HG02642 (cell line): ENCODE data around the gene ZNF185.
A peak's percentile ranks its signal among the peaks of the same experiment; 100 is the strongest.

Source experiments
- ATAC-seq: cut with Tn5 transposase; IDR thresholded peaks from one replicate; pipeline ENCODE4 v1.9.1; 2021; ENCODE audit warnings: mild to moderate bottlenecking; ENCODE audit not compliant: unreplicated experiment, poor library complexity

Gene ZNF185

GRCh38 chrX:152913910-152914309 lies 16.0 kb downstream of the ZNF185 start:
- no peak for ATAC-seq

- ATAC-seq = peak; percentile 80
Measured at GRCh38 chrX:152915541-152916241, 17.8 kb downstream of the ZNF185 start.

GRCh38 chrX:152917656-152918579 lies 20.1 kb downstream of the ZNF185 start:
- ATAC-seq = no peak

- ATAC-seq = no peak
Measured at GRCh38 chrX:152918707-152919106, 20.8 kb downstream of the ZNF185 start.

GRCh38 chrX:152923599-152923998 lies 25.7 kb downstream of the ZNF185 start:
- no peak for ATAC-seq

GRCh38 chrX:152925835-152926234 lies 28.0 kb downstream of the ZNF185 start:
- ATAC-seq = no peak

GRCh38 chrX:152926279-152926678 lies 28.4 kb downstream of the ZNF185 start:
- peak; percentile 68 for ATAC-seq

GRCh38 chrX:152926923-152927322 lies 29.1 kb downstream of the ZNF185 start:
- ATAC-seq = no peak

GRCh38 chrX:152927858-152928760 lies 30.2 kb downstream of the ZNF185 start:
- no peak for ATAC-seq

- no peak for ATAC-seq
Measured at GRCh38 chrX:152928761-152929400, 31.0 kb downstream of the ZNF185 start.

- no peak for ATAC-seq
Measured at GRCh38 chrX:152929898-152930297, 32.0 kb downstream of the ZNF185 start.

- ATAC-seq = no peak
Measured at GRCh38 chrX:152930516-152930915, 32.6 kb downstream of the ZNF185 start.

GRCh38 chrX:152932144-152932543 lies 34.3 kb downstream of the ZNF185 start:
- ATAC-seq = no peak

GRCh38 chrX:152932598-152933175 lies 34.8 kb downstream of the ZNF185 start:
- no peak for ATAC-seq

- ATAC-seq = no peak
Measured at GRCh38 chrX:152936306-152936705, 38.4 kb downstream of the ZNF185 start.

- ATAC-seq = no peak
Measured at GRCh38 chrX:152937236-152937635, 39.4 kb downstream of the ZNF185 start.

GRCh38 chrX:152941328-152942076 lies 43.6 kb downstream of the ZNF185 start:
- peak; percentile 91 for ATAC-seq

GRCh38 chrX:152942077-152942442 lies 44.2 kb downstream of the ZNF185 start:
- ATAC-seq = no peak

- no peak for ATAC-seq
Measured at GRCh38 chrX:152943826-152944225, 46.0 kb downstream of the ZNF185 start.
